WTC11 (cell line): Measurements from ENCODE around the gene ETV1.

Experiments used
- CTCF ChIP-seq: fragments of 200-600 bp; IDR thresholded peaks from 2 replicates; pipeline ENCODE4 v1.8.0; 2022; ENCODE audit warnings: antibody characterized with exemption
- ESRRA ChIP-seq: sonication (generic); formaldehyde crosslinking; IDR thresholded peaks from 2 replicates; pipeline ENCODE4 v1.8.1; 2022; ENCODE audit warnings: mild to moderate bottlenecking, missing genetic modification reagents, borderline replicate concordance
- FOXP1 ChIP-seq: sonication (generic); formaldehyde crosslinking; IDR thresholded peaks from 2 replicates; pipeline ENCODE4 v1.8.0; 2022; ENCODE audit warnings: missing genetic modification reagents, mild to moderate bottlenecking, moderate library complexity, borderline replicate concordance
- JAZF1 ChIP-seq: fragments of 250-450 bp; sonication (Bioruptor Pico); IDR thresholded peaks from 2 replicates; pipeline ENCODE4 v1.9.0; 2021; ENCODE audit warnings: moderate library complexity, mild to moderate bottlenecking, inconsistent platforms
- USF2 ChIP-seq: sonication (generic); formaldehyde crosslinking; IDR thresholded peaks from 2 replicates; pipeline ENCODE4 v1.8.1; 2023; ENCODE audit warnings: mild to moderate bottlenecking, missing genetic modification reagents, moderate library complexity
- ZNF138 ChIP-seq: sonication (generic); formaldehyde crosslinking; conservative IDR thresholded peaks from 2 replicates; pipeline ENCODE4 v1.8.1; 2022; ENCODE audit warnings: mild to moderate bottlenecking, moderate library complexity, missing genetic modification reagents
- ZNF425 ChIP-seq: fragments of 250-450 bp; sonication (Bioruptor Pico); conservative IDR thresholded peaks from 2 replicates; pipeline ENCODE4 v1.9.0; 2021; ENCODE audit warnings: mild to moderate bottlenecking
- ZSCAN18 ChIP-seq: fragments of 250-450 bp; sonication (Bioruptor Pico); IDR thresholded peaks from 2 replicates; pipeline ENCODE4 v2.1.2; 2022; ENCODE audit warnings: mild to moderate bottlenecking, moderate library complexity

GRCh38 chr7:13984831-13985685 lies 4.4 kb downstream of the ETV1 start:
- TF ChIP-seq FOXP1 (CRISPR knock-in tag) = no peak
- no peak for TF ChIP-seq CTCF
- TF ChIP-seq JAZF1 = no peak
- TF ChIP-seq USF2 (CRISPR knock-in tag) = no peak
- no peak for TF ChIP-seq ZSCAN18 (CRISPR knock-in tag)
- TF ChIP-seq ZNF138 (CRISPR knock-in tag) = no peak
- no peak for TF ChIP-seq ZNF425 (CRISPR knock-in tag)
- no peak for TF ChIP-seq ESRRA (CRISPR knock-in tag)
